Hepatocyte (in vitro differentiated cells): Measurements from ENCODE around the gene FAM193A. TPM values are rescaled to one million over a fixed set of nuclear protein-coding genes. Genes with fewer than 3 reads are reported as not detected.
"Not testable (repeated sequence)": the region's sequence is repeated elsewhere in the genome, so short reads cannot be mapped to it uniquely, and the experiment has no call there.

Experiments used
- DNase-seq: peaks from one replicate; pipeline ENCODE4 v3.0.0-alpha.2; 2016; ENCODE audit warnings: low spot score
- H2AFZ ChIP-seq: fragments of 200-600 bp; sonication (generic); 2 replicates; pipeline ENCODE4 v1.6.0; 2016; ENCODE audit warnings: antibody characterized with exemption, mild to moderate bottlenecking
- H3K27ac ChIP-seq: fragments of 200-600 bp; sonication (generic); 2 replicates; pipeline ENCODE4 v1.5.1; 2016; ENCODE audit warnings: mild to moderate bottlenecking
- H3K27me3 ChIP-seq: fragments of 200-600 bp; sonication (generic); 2 replicates; pipeline ENCODE4 v1.6.1; 2016
- H3K36me3 ChIP-seq: fragments of 200-600 bp; sonication (generic); replicated peaks from 2 replicates; pipeline ENCODE4 v1.5.1; 2016; ENCODE audit warnings: low read depth; ENCODE audit not compliant: insufficient read depth
- H3K4me1 ChIP-seq: fragments of 200-600 bp; sonication (generic); 2 replicates; pipeline ENCODE4 v1.5.1; 2016; ENCODE audit warnings: mild to moderate bottlenecking, moderate library complexity; ENCODE audit not compliant: insufficient read depth
- H3K4me2 ChIP-seq: fragments of 200-600 bp; sonication (generic); 2 replicates; pipeline ENCODE4 v1.6.0; 2016
- H3K4me3 ChIP-seq: fragments of 200-600 bp; sonication (generic); 2 replicates; pipeline ENCODE4 v1.5.1; 2016; ENCODE audit warnings: mild to moderate bottlenecking
- H3K79me2 ChIP-seq: fragments of 200-600 bp; sonication (generic); 2 replicates; pipeline ENCODE4 v1.6.0; 2017; ENCODE audit warnings: mild to moderate bottlenecking
- H3K9me2 ChIP-seq: fragments of 200-600 bp; sonication (generic); replicated peaks from 2 replicates; pipeline ENCODE4 v1.6.0; 2017; ENCODE audit warnings: mild to moderate bottlenecking; ENCODE audit not compliant: insufficient read depth
- H3K9me3 ChIP-seq: fragments of 200-600 bp; sonication (generic); 2 replicates; pipeline ENCODE4 v1.5.1; 2016; ENCODE audit warnings: low read depth, mild to moderate bottlenecking
- H4K20me1 ChIP-seq: fragments of 200-600 bp; sonication (generic); 2 replicates; pipeline ENCODE4 v1.6.0; 2016; ENCODE audit warnings: mild to moderate bottlenecking; ENCODE audit not compliant: insufficient read depth, poor library complexity, severe bottlenecking
- CTCF ChIP-seq: fragments of 200-600 bp; sonication (generic); IDR thresholded peaks from 2 replicates; pipeline ENCODE4 v1.5.1; 2016; ENCODE audit warnings: antibody characterized with exemption, mild to moderate bottlenecking; ENCODE audit not compliant: poor library complexity
- EZH2 ChIP-seq: fragments of 200-600 bp; sonication (generic); IDR thresholded peaks from 2 replicates; pipeline ENCODE4 v1.6.1; 2016; ENCODE audit warnings: antibody characterized with exemption, mild to moderate bottlenecking, borderline replicate concordance
- EZH2phosphoT487 ChIP-seq: fragments of 200-600 bp; sonication (generic); IDR thresholded peaks from one replicate; pipeline ENCODE4 v1.6.1; 2018; ENCODE audit warnings: antibody characterized with exemption, mild to moderate bottlenecking, low read depth, moderate library complexity; ENCODE audit not compliant: unreplicated experiment, severe bottlenecking
- WGBS: methylation state at CpG from one replicate; pipeline ENCODE4 v1.1.6; 2016; ENCODE audit warnings: low lambda C conversion rate; ENCODE audit errors: missing lambda C conversion rate; 5-methylcytosine and 5-hydroxymethylcytosine counted together
- polyA plus RNA-seq: library from polyadenylated mRNA; unstranded; fragments of >200 nt; fragmentation: Nextera tagmentation; extraction: Ambion mirVana; gene quantifications from 2 replicates; pipeline ENCODE4 v1.2.1, GENCODE V29; 2016
- total RNA-seq: library from RNA; depleted of rRNA; stranded (reverse); fragments of >200 nt; gene quantifications from 2 replicates; pipeline ENCODE4 v1.2.3, GENCODE V29; 2014

FAM193A gene
- total and polyA plus RNA-seq, 2 experiments from 2014 or later = 11.4 to 15.8 TPM

- TF ChIP-seq EZH2phosphoT487 = no peak
- TF ChIP-seq EZH2 = no peak
- no peak for TF ChIP-seq CTCF
- no peak for DNase-seq
- Histone ChIP-seq H4K20me1 (no peaks in the 10 kb centered on the region), H3K27ac (no peak overlapping the region), H3K9me2 (no peaks in the 10 kb centered on the region), H3K4me3 (no peak overlapping the region), H3K4me2 (no peak overlapping the region), H3K36me3 (no peaks in the 10 kb centered on the region), H3K27me3 (no peaks in the 10 kb centered on the region), H2AFZ (no peak overlapping the region), H3K9me3 (no peaks in the 10 kb centered on the region), H3K79me2 (peaks cover 26% of the 10 kb centered on the region), H3K4me1 (no peaks in the 10 kb centered on the region)
- 96% methylated on average over 13 of the region's 13 CpGs for WGBS
These were observed 25.8 kb upstream of the FAM193A start for GRCh38 chr4:2510351-2511259.

GRCh38 chr4:2511645-2512131 lies 24.8 kb upstream of the FAM193A start:
- no peaks in the 10 kb centered on the region for H3K36me3 ChIP-seq
- H3K4me2 ChIP-seq = no peak overlapping the region
- H3K79me2 ChIP-seq = peaks cover 19% of the 10 kb centered on the region
- H3K4me3 ChIP-seq = no peak overlapping the region
- 89% methylated on average over 9 of the region's 9 CpGs for WGBS
- H3K9me3 ChIP-seq = no peaks in the 10 kb centered on the region
- H3K9me2 ChIP-seq = no peaks in the 10 kb centered on the region
- DNase-seq = no peak
- no peak for TF ChIP-seq CTCF
- TF ChIP-seq EZH2 = no peak
- TF ChIP-seq EZH2phosphoT487 = no peak
- no peaks in the 10 kb centered on the region for H3K27me3 ChIP-seq
- no peak overlapping the region for H2AFZ ChIP-seq
- H4K20me1 ChIP-seq = no peaks in the 10 kb centered on the region
- no peak overlapping the region for H3K27ac ChIP-seq
- H3K4me1 ChIP-seq = no peaks in the 10 kb centered on the region

DNA sequence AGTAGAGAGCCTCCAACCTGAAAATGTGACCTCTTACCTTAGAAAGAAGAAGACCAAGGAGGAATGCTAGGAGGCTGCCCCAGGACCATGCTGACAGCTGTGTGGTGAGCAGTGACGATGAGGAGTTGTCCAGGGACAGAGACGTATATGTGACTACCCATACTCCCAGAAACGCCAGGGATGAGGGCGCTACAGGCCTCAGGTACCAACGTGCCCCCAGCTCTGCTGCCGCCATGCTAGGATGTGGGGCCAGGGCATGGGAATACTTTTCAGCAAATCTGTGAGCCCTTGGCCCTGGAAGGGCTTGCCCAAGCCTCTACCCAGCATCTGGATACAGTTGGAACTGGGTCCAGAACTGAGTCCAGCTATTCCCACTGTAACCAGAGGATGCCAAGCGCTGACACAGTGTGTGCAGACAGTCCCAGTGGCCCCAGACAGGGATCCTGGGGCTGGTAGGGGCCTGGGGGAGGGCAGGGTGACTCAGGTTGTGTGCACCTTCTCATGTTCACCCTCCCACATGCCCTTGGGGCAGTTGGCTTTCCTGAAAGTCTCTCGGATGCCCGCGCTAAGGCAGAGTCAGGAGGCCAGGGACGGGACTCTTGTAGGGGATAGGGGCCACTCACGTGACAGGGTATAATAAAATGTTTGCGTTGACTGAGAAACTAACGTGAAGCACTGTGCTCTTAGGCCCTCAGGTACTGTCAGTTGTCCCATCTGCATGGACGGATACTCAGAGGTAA lies 23.9 kb upstream of the FAM193A start:
- H4K20me1 ChIP-seq = no peaks in the 10 kb centered on the region
- H3K27ac ChIP-seq = no peak overlapping the region
- H2AFZ ChIP-seq = no peak overlapping the region
- no peaks in the 10 kb centered on the region for H3K9me2 ChIP-seq
- WGBS = 95% methylated on average over 15 of the region's 15 CpGs
- DNase-seq = no peak
- H3K4me3 ChIP-seq = no peak overlapping the region
- H3K79me2 ChIP-seq = peaks cover 10% of the 10 kb centered on the region
- H3K9me3 ChIP-seq = no peaks in the 10 kb centered on the region
- H3K27me3 ChIP-seq = no peaks in the 10 kb centered on the region
- no peak overlapping the region for H3K4me2 ChIP-seq
- no peak for TF ChIP-seq CTCF
- no peak for TF ChIP-seq EZH2
- no peak for TF ChIP-seq EZH2phosphoT487
- no peaks in the 10 kb centered on the region for H3K36me3 ChIP-seq
- no peaks in the 10 kb centered on the region for H3K4me1 ChIP-seq

- 91% methylated on average over 9 of the region's 9 CpGs for WGBS
- not testable (repeated sequence) for H3K9me2 ChIP-seq, H3K4me3 ChIP-seq, H3K4me1 ChIP-seq, DNase-seq, H3K36me3 ChIP-seq, H4K20me1 ChIP-seq, H3K4me2 ChIP-seq, H2AFZ ChIP-seq, H3K27me3 ChIP-seq, H3K79me2 ChIP-seq, H3K9me3 ChIP-seq, H3K27ac ChIP-seq
These were observed 22.3 kb upstream of the FAM193A start for GRCh38 chr4:2514193-2514592.

DNA sequence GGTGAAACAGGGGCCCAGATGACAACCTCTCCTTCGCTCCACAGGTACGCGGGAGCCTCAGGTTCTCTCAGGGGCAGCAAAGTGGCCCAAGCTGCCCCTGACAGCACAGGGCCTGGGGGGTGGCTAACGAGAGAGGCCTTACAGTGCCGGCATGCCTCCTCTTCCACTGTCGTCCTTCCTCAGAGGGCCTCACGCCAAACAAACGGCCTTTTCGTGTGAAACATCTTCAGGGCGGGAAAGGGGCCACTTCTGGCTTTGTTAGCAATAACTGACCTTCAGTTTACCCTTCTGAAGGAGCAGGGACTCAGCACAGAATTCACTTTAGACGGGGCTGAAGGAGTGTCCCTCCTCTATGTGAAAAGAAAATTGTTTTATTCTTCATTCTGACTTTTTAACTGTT lies 21.5 kb upstream of the FAM193A start:
- H3K27me3 ChIP-seq, H2AFZ ChIP-seq, H3K27ac ChIP-seq, H3K9me3 ChIP-seq, H3K4me1 ChIP-seq, H4K20me1 ChIP-seq, DNase-seq, H3K4me3 ChIP-seq, H3K9me2 ChIP-seq, H3K36me3 ChIP-seq, H3K79me2 ChIP-seq, H3K4me2 ChIP-seq: not testable (repeated sequence)
- 96% methylated on average over 11 of the region's 11 CpGs for WGBS
